Liver (tissue), 3 donors: ENCODE results near the gene IGDCC3.

ENCODE experiments used
- CTCF ChIP-seq: fragments of 150-350 bp; IDR thresholded peaks from 2 replicates; pipeline ENCODE4 v1.5.1; 2017; ENCODE audit warnings: improper control_type of control experiment, low read depth, low read length; ENCODE audit not compliant: missing input control
- EGR1 ChIP-seq, 2 donors: IDR thresholded peaks; 2 replicates each; pipeline ENCODE4 v1.6.1; 2016 to 2018; ENCODE audit warnings: antibody characterized with exemption in 2 of 2, low read depth in 2 of 2
- FOXA1 ChIP-seq: IDR thresholded peaks from 2 replicates; pipeline ENCODE4 v1.6.1; 2016; ENCODE audit warnings: antibody characterized with exemption
- GABPA ChIP-seq, 2 donors: IDR thresholded peaks in 1 of 2; conservative IDR thresholded peaks in 1 of 2; 2 replicates each; pipeline ENCODE4 v1.6.1; 2016; ENCODE audit warnings: antibody characterized with exemption in 2 of 2, mild to moderate bottlenecking in 1 of 2, moderate library complexity in 1 of 2
- JUND ChIP-seq, 2 donors: IDR thresholded peaks; 2 replicates each; pipeline ENCODE4 v1.6.1; 2016; ENCODE audit warnings: antibody characterized with exemption in 2 of 2
- MAX ChIP-seq: IDR thresholded peaks from 2 replicates; pipeline ENCODE4 v1.6.1; 2016; ENCODE audit warnings: antibody characterized with exemption
- RAD21 ChIP-seq, 2 donors: IDR thresholded peaks; 2 replicates each; pipeline ENCODE4 v1.6.1; 2016; ENCODE audit warnings: antibody characterized with exemption in 2 of 2, mild to moderate bottlenecking in 2 of 2
- SP1 ChIP-seq: IDR thresholded peaks from 2 replicates; pipeline ENCODE4 v1.6.1; 2018; ENCODE audit warnings: antibody characterized with exemption, mild to moderate bottlenecking
- YY1 ChIP-seq: IDR thresholded peaks from 2 replicates; pipeline ENCODE4 v1.6.1; 2016; ENCODE audit warnings: antibody characterized with exemption, mild to moderate bottlenecking
- TF ChIP-seq, protein P1 (sequence below): IDR thresholded peaks from 2 replicates; pipeline ENCODE4 v1.6.1; 2016; ENCODE audit warnings: antibody characterized with exemption, mild to moderate bottlenecking
- donor health status: healthy.
- donor health status: healthy.

- TF ChIP-seq CTCF (no peak), EGR1 (IDR thresholded peaks at IDR 0.05; ENCODE audit: low read depth in 2 of 2) (no peak), GABPA (IDR thresholded peaks at IDR 0.05 in 1 of 2, conservative IDR thresholded peaks at IDR 0.05 in 1 of 2) (no peak), RAD21 (IDR thresholded peaks at IDR 0.05) (no peak), YY1 (no peak), JUND (IDR thresholded peaks at IDR 0.05) (no peak), SP1 (no peak), MAX (no peak), FOXA1 (no peak)
- TF ChIP-seq, protein P1, sequence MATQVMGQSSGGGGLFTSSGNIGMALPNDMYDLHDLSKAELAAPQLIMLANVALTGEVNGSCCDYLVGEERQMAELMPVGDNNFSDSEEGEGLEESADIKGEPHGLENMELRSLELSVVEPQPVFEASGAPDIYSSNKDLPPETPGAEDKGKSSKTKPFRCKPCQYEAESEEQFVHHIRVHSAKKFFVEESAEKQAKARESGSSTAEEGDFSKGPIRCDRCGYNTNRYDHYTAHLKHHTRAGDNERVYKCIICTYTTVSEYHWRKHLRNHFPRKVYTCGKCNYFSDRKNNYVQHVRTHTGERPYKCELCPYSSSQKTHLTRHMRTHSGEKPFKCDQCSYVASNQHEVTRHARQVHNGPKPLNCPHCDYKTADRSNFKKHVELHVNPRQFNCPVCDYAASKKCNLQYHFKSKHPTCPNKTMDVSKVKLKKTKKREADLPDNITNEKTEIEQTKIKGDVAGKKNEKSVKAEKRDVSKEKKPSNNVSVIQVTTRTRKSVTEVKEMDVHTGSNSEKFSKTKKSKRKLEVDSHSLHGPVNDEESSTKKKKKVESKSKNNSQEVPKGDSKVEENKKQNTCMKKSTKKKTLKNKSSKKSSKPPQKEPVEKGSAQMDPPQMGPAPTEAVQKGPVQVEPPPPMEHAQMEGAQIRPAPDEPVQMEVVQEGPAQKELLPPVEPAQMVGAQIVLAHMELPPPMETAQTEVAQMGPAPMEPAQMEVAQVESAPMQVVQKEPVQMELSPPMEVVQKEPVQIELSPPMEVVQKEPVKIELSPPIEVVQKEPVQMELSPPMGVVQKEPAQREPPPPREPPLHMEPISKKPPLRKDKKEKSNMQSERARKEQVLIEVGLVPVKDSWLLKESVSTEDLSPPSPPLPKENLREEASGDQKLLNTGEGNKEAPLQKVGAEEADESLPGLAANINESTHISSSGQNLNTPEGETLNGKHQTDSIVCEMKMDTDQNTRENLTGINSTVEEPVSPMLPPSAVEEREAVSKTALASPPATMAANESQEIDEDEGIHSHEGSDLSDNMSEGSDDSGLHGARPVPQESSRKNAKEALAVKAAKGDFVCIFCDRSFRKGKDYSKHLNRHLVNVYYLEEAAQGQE = no peak
Observed at GRCh38 chr15:65305150-65305758, 72.5 kb downstream of the IGDCC3 start.
